ENCODE data around the gene CELF4.

CELF4 gene

DNA sequence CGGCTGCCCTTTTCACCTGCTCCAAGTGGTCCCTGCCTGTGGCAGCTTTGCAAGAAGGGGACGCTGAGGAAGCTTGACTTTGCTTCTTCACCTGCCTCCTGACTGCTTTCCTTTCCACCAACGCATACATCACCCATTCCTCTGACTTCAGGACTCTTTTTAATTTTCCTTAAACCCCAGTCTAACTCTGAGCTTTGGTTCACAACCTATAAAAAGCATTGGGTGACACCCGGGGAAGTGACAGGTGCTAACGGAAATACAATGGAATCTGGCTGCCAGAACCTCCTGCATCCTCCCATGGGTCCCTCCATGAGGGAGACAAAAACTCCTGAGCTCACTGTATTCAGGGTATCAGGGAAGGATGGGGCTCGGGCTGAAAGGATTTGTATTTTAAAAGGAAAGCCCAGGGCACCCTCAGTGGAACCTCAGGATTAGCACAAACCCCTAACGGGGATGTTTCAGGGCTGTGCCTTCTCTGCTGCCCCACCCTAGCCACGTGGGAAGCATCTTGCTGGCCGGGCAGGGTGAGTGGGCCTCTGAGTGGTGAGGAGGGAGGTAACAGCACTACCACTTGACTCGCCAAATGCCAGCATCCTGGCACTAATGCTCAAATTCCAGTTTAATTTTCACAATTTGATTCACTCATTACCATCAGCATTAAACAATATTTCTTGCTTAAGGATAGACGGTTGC lies 284.8 kb downstream of the CELF4 start:
- DNase-seq (ENCODE audit: low read depth): no peak

DNA sequence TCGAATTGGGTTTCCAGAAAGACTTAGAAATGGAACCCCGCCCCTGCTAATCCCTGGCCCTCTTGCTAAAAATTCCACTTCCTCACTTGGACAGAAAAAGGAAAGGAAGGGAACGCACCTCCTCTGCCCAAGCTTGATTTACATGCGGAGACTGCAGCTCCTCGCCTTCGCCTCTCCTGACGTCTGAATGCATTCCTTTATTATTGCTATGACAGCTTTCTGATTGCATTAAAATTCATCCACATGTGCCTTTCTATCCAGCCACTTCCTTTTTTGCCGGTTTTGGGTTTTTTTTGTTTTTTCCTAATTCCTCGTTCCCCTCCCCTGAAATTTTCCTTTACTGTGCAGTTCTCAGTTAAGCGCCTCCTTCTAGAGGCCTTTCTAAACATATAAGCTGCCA lies 287.8 kb downstream of the CELF4 start:
- DNase-seq (ENCODE audit: low read depth): no peak

DNA sequence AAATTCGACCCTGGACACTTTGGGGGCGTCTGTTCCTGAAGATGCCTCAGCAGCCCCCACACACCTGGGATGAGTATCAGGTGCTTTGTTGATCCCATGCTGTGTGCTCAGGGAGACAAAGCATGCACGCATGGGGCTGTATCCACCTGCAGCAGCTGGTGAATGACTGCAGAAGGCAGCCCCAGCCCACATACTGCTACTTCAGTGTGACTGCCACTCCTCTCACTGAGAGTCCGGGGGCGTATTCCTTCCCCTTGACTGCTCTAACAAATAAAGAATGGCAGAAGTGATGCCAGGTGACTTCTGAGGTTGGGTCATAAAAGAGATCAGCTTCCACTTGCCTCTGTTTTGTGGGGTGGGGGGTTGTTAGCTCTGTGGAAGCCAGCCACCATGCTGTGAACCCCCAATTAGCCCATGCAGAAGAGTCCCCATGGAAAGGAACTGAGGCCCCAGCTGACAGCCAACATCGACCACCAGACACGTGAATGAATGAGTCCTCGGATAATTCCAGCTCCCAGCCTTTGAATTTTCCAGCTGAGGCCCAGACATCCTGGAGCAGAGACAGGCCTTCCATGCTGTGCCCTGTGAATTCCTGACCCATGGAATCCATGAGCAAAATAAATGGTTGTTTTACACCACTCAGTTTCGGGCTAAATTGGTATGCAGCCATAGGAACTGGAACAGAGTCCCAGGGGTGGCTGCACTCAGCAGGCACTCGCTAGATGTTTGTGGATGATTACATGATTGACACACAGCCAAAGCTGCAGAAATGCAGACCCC lies 289.3 kb downstream of the CELF4 start:
- DNase-seq (ENCODE audit: low read depth): no peak

DNA sequence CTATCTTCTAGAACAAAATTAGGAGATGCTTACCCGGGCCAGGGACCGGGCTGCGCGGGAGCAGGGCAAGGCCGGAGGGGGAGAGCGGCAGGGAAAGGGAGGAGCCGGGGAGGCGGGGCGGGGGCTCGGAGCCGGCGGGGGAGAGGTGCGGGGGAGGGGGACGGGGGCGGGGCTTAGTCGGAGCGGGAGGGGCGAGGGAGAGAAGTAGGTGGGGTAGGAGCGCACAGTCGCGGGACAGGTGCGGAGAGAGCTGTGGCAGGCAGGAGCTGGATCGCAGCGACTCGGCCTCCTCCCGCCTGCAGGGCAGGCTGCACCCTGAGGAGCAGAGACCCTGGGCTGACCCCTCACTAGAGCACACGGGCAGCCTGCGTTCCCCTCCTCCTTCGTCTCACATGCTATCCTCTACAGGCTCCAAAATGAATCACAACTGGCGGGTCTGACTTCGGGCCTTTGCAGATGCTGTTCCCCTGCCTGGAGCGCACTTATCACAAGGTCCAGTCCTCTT lies 290.3 kb downstream of the CELF4 start:
- no peak for DNase-seq (ENCODE audit: low read depth)

DNA sequence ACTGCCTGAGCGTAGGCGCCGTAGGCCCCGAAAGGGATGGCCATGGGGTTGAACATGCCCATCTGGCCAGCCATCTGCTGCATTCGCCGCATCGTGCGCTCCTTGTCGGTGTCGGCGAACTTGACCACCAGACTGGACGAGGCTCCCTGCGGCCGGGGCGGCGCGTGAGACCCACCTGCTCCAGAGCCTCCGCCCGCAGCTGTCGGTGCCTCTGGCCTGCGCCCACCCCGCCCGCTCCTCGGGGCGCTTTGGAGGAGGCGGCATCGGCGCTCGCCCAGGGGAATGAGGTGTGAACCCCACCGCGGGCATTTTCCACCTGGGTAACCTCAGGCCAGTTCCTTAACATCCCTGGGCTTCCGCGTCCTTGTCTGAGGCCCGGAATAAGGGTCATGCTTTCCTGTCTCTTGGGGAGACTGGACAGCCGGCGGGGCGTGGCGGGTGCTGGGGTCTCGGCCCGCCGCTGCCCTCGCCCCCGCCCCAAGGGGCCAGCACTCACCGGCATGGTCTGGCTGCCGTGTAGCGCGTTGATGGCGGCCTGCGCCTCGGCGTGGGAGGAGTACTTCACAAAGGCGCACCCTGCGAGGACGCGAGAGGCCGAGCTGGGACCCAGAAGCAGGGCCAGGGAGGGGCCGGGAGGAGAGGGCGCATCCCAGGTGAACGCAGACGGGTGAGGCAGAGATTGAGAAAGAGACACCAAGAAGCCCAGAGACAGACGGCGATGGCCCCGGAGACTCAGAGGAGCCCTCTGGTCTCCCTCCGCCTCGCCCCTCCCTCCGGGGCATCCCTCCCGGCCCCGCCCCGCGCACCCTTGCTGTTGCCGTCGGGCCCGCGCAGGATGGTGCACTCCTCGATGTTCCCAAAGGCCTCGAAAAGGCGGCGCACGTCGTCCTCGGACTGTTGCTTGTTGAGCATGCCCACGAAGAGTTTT lies 291.0 kb downstream of the CELF4 start:
- no peak for DNase-seq (ENCODE audit: low read depth)

DNA sequence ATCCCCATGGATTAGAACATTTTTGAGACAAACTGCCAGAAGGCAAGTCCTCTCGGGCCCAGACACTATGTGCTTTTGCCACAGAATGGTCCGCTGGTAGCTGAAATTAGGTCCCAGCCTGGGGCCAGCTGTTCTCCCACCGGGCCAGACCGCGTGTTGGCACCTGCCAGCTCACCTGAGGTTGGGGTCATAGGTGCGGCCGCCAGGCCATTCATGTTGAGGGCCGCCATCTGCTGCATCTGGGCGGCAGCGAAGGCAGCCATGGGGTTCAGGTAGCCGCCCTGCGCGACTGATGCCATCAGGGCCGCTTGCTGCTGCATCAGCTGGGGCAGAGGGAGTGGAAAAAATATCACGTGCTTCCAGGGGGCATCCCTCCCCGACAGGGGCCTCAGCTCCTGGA lies 292.8 kb downstream of the CELF4 start:
- DNase-seq (ENCODE audit: low read depth): no peak

DNA sequence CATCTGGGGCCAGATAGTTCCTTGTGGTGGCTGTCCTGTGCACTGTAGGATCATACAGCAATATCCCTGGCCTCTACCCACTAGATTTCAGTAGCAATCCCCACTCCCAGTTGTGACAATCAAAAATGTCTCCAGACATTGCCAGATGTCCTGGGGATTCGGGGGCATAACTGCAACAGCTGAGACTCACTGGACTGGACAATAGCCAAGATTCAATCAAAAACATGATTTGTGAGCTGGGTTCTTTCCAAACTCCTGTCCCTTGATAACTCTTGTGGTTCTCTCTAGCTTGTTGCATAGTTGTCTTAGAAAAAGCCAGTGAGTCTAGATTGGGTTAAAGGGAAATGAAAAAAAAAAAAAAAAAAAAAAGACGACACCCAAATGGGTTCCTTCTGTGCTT lies 293.4 kb downstream of the CELF4 start:
- DNase-seq (ENCODE audit: low read depth): no peak

DNA sequence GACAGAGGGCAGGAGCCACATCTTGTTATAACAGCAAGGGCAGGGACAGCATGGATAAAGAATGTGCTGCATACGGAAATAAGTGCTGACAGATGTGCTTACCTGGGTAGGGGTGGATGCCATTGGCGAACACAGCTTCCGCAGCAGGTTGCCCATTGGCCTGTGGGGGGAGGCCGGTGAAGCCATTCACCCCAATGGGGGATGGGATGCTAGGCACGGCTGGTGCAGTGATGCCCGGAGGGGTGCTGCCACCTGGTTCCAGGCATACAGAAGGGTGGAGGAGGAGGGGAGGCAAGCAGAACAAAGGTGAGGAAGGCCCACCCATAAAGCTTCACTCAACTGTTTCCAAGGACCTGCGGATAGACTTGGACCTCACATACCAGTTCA lies 294.9 kb downstream of the CELF4 start:
- no peak for DNase-seq (ENCODE audit: low read depth)

DNA sequence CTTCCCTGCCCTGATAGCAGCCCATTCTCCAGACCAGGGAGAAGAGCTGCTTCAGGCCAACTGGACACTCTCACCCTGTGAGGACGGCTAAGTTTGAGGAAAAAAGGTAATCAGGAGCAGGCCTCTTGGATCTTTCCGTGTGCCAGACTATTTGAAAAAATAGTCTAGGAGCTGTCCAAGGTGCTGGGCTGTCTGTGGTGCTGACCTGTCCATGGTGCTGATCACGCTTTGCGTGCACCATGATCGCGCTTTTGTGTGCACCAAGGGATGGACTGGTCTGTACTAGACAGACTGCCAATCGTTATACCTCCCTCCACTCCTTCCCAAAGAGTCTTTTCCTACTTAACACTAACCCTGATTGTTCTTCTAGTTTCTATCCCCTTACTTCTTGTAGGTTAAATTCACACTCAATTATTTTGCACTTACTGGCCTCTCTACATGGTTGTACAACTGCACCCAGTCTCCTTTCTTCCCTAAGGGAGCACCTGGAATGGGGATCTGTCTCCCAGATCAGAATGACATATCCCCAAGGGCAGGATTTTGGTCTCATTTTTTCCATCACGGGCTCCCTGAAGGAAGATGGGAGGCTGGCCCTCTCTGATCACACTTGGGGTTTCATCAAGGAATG lies 295.4 kb downstream of the CELF4 start:
- peak; percentile 52 for DNase-seq (ENCODE audit: low read depth)

DNA sequence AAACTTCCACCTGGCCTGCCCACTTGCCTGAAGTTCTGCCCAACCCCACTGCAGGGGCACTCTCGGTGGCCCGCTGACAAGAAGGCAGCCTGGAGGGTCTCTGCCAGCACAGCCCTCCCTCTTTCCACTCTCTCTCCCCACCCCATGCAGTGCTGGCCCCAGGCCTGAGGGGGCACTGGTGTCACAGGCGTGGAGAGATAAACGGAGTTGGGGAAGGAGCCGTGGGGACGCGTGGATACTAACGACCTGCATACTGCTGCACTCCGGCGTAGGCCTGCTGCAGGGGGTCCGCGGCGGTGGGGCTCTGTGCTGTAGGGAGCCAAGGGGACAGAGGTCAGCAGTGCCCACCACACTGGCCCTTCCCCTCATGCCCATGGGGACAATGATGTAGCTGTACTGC lies 299.3 kb downstream of the CELF4 start:
- no peak for DNase-seq (ENCODE audit: low read depth)

DNA sequence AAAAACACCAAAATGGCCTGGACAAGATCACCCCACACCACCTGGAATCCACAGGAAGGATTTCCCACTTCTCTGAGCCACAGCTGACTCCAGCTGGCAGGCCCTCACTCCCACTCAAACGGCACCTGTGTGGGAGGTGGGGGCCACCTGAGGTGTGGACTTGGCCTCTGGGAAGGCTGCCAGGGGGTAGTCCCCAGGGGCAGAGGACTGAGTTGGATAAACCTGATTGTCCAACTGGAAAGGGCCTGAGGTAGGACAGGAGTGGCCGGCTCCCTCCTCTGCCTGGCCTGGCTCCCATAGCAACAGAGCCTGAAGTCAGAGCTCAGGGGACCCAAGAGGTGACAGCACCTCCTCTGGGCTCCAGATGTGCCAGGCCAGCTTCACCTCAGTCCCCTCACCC lies 300.2 kb downstream of the CELF4 start:
- no peak for DNase-seq (ENCODE audit: low read depth)

DNA sequence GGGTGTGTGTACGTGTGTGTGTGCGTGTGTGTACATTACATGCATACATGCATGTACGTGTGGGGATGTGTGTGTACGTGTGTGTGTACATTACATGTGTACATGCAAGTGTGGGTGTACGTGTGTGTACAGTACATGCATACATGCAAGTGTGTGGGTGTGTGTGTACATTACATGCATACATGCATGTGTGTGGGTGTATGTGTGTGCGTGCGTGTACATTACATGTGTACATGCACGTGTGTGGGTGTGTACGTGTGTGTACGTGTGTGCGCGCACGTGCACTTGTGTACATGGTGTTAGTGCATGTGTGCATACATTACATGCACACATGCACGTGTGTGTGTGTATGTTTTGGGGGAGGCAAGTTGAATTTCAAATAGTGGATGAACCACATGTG lies 300.6 kb downstream of the CELF4 start:
- no peak for DNase-seq (ENCODE audit: low read depth)

DNA sequence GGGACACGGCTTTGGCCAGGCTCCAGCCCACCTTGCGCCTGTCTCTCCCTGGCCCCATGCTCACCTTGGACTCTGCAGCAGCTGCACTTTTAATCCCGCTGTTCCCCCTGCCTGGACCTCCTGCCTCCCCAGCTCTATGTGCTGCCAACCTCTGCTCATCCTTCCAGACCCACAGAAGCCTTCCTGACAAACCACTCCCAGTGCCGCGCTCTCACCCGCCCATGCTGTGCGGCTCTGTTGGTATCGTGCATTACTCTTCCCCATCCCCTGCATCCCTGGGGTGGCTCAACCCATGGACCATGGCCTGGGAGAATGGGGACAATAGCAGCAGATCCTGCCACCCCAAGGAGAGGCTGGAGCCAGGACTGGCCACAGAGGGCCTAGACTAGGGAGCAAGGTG lies 303.6 kb downstream of the CELF4 start:
- DNase-seq (ENCODE audit: low read depth): no peak

DNA sequence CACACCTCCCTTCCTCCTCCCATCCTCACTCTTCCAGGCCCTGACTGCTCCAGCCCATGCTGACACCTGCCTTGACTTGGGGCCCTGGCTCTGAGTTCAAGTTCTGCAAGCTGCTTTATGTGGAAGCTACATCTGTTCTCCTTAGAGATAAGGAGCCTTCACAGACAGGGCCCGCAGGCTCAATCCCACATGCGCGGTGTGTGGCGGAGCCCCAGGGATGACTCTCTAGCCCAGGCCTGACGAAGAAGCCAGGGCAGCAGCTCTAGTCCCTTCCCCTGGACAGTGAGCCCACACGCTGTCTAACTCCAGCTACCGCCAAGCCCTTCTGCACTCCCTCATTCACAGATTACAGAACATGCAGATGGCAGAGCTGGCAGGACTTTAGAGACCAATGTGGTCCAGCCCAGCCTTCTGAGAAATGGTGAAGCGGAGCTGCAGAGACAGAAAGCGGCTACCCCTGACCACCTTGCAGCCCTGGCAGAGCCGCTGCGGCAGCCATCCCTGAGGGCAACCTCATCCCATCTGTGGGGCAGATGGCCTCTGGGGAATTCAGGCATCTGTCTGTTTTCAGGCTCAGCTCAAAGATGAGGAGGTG lies 304.3 kb downstream of the CELF4 start:
- no peak for DNase-seq (ENCODE audit: low read depth)

DNA sequence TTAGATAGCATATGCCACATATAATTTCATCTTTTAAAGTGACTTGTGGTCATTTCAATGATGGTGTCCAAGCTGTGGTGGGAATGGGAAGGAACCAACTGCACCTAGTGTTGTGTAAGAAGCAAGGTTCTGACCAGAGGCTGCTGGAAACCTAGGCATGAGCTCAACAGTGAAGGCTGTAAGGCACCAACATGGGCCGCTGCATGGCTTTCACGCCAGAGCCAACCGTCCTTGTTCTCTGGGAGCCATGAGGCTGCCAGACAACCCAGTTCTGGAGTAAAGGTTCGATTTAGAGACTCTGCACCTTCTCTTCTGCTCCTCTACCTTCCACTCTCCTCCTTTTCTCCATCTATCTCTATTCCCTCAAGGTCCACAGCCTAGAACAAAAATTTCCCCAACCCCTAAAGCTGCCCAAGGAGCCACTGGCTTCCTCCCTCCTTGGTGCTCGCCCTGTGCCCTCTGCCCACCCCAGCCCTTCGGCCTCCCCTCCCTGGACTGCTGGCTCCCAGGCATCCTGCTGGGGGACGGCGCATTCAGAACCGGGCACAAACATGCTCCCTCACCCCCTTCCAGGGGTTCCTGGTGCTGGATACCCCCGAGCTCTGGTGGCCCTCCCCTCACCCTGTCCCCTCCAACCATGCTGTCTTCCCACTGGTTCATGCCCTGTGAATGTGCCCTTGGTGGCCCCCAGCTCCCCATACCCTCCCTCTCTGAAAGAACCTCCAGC lies 305.1 kb downstream of the CELF4 start:
- DNase-seq (ENCODE audit: low read depth): no peak

DNA sequence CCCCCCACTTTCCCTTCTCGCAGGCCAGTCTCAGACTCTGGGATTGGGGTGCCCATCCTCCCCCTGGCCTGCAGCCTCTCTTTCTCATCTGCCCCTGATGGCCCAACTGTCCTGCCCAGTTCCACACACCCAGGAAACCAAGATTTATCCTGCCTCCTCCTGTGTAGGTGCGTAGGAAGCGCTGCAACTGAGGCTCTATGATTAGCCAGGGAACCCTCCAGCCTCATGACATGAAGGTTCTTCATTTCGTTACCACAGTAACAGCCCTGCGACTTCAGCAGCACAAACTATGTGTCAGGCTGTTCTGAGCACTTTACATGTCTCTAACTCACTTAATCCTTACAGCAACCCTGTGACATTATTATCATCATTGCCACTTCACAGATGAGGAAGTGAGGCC lies 305.9 kb downstream of the CELF4 start:
- DNase-seq (ENCODE audit: low read depth): no peak

DNA sequence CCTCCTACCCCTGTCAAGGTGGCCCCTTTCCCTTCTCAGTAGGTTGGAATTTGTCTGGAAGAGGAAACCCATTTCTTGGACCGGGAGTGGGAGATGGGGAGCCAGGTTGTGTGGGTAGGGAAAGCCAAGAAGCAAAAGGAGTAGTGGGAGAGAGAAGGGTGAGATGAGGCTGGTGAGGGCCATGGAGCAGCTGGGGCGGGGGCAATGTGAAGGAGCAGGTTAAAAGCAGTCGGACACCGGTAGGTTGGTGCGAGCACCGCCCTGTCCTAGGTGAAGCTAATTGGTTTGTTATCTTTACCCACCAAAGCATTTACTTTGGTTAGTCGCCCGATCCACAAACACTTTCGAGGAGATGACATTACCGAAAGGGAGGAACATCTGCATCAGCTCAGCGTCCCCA lies 306.8 kb downstream of the CELF4 start:
- DNase-seq (ENCODE audit: low read depth): no peak

DNA sequence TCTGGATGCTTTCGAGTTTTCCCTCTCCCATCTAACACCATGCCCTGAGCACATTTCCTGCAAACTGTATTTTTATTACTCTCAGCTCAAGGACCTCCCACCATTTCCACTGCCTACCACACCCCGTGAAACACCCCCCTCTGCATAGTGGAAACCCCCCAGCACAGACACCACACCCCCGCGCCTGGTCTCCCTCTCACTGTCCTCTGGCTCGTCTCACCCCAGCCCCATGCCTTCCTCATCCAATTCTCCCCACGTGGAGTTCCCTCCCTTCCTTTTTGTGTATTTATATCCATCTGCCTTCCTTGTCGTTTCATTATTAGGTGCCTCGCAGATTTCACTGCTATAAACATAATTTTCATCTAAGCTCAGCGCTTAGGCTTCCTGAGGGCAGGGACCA lies 307.5 kb downstream of the CELF4 start:
- no peak for DNase-seq (ENCODE audit: low read depth)

DNA sequence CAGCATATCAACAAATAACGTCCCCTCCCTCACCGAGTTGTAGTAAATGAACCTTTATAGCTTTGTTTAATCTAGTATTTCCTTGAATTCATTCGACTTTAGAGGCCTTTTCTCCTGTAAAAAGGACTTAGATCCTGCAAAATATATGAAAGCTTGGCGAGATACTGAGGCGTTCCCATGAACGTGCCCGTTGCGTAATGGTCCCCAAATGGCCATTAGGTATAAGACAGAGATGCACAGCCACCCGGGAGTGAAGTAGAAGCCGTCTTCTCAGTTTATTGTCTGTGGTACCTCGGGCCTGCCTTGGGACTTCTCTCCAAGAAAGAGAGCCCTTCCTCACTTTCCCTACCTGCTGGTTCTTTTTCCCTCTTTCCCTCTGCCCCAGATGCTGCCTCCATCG lies 310.6 kb downstream of the CELF4 start:
- no peak for DNase-seq (ENCODE audit: low read depth)

DNA sequence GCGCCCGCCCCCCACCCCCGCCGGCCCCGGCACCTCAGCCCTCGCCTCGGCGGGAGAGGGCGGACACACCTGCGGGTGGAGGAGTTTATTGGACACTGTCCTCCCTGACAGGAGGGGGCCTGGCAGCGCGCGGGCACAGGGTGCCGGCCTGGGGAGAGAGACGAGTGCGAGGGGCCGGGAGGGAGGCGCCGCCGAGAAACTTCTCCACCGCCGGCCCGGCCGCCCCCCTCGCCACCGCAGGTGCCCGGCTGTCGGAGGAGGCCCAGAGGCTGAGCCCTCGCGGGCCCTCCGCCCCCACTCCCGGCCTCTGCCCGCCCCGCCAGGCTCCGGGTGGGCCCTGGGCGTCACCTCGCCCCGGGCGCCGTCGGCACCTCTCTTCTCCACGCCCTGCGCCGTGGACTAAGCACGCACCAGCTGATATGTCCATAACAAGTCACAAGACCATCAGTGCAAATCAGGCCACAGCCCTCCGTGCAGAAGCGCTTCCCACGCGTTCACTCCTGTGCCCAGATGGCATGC lies 311.3 kb downstream of the CELF4 start:
- no peak for DNase-seq (ENCODE audit: low read depth)
